ENCODE results near the gene TEX44.

DNA sequence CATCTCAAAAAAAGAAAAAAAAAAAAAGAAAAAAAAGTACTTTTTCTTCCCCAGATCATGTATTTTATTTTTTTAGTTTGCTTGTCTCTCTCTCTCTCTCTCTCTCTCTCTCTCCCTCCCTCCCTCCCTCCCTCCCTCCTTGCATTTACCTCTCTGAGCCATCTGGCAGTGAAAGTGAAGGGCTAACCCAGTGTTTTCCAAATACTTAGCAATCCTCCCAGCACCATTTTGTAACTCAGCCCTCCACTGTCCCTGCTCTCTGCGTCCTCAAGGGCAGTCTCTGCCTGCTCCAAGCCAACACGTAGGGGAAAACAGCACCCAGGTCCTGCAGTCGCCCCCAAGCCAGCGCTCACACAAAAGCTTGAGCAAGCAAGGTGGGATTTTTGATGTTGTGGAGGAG, 19.6 kb upstream of the TEX44 start:
- TF ChIP-seq, protein P1, sequence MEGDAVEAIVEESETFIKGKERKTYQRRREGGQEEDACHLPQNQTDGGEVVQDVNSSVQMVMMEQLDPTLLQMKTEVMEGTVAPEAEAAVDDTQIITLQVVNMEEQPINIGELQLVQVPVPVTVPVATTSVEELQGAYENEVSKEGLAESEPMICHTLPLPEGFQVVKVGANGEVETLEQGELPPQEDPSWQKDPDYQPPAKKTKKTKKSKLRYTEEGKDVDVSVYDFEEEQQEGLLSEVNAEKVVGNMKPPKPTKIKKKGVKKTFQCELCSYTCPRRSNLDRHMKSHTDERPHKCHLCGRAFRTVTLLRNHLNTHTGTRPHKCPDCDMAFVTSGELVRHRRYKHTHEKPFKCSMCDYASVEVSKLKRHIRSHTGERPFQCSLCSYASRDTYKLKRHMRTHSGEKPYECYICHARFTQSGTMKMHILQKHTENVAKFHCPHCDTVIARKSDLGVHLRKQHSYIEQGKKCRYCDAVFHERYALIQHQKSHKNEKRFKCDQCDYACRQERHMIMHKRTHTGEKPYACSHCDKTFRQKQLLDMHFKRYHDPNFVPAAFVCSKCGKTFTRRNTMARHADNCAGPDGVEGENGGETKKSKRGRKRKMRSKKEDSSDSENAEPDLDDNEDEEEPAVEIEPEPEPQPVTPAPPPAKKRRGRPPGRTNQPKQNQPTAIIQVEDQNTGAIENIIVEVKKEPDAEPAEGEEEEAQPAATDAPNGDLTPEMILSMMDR (IDR thresholded peaks at IDR 0.05; ENCODE audit: insufficient read depth, low read length): no peak
- TF ChIP-seq GABPA (IDR thresholded peaks at IDR 0.05; ENCODE audit: low read depth) (no peak), POLR2AphosphoS5 (IDR thresholded peaks at IDR 0.05; ENCODE audit: low read depth) (no peak), SPI1 (IDR thresholded peaks at IDR 0.05; ENCODE audit: borderline replicate concordance, low read depth) (no peak)
- TF ChIP-seq, protein P2, sequence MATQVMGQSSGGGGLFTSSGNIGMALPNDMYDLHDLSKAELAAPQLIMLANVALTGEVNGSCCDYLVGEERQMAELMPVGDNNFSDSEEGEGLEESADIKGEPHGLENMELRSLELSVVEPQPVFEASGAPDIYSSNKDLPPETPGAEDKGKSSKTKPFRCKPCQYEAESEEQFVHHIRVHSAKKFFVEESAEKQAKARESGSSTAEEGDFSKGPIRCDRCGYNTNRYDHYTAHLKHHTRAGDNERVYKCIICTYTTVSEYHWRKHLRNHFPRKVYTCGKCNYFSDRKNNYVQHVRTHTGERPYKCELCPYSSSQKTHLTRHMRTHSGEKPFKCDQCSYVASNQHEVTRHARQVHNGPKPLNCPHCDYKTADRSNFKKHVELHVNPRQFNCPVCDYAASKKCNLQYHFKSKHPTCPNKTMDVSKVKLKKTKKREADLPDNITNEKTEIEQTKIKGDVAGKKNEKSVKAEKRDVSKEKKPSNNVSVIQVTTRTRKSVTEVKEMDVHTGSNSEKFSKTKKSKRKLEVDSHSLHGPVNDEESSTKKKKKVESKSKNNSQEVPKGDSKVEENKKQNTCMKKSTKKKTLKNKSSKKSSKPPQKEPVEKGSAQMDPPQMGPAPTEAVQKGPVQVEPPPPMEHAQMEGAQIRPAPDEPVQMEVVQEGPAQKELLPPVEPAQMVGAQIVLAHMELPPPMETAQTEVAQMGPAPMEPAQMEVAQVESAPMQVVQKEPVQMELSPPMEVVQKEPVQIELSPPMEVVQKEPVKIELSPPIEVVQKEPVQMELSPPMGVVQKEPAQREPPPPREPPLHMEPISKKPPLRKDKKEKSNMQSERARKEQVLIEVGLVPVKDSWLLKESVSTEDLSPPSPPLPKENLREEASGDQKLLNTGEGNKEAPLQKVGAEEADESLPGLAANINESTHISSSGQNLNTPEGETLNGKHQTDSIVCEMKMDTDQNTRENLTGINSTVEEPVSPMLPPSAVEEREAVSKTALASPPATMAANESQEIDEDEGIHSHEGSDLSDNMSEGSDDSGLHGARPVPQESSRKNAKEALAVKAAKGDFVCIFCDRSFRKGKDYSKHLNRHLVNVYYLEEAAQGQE (IDR thresholded peaks at IDR 0.05; ENCODE audit: insufficient replicate concordance, low read depth): no peak

Data from HL-60 (cell line).